Measurements from ENCODE around the gene ANKRD23. TPM values are rescaled to one million over a fixed set of nuclear protein-coding genes. Genes with fewer than 3 reads are reported as not detected.

The ANKRD23 gene
- total RNA-seq, 6 experiments from 2014 or later, result 0.71 to 1.8 (median 1.3) TPM

- H3K4me1 Mint-ChIP-seq (ENCODE audit: low read depth), result no peaks in the 10 kb centered on the region
- no peaks in the 10 kb centered on the region for H3K36me3 Mint-ChIP-seq (ENCODE audit: low read depth)
- no peaks in the 10 kb centered on the region for H3K27me3 Mint-ChIP-seq (ENCODE audit: insufficient read depth)
- no peak overlapping the region for H3K4me3 Mint-ChIP-seq
- H3K27ac Mint-ChIP-seq, result no peak overlapping the region
- H3K9me3 Mint-ChIP-seq, result no peaks in the 10 kb centered on the region
- no peak for TF ChIP-seq CTCF (IDR thresholded peaks at IDR 0.05)
- no peak for DNase-seq
These were observed 41.1 kb downstream of the ANKRD23 start for GRCh38 chr2:96802721-96803120.

- Mint-ChIP-seq H3K4me1 (ENCODE audit: low read depth) (no peaks in the 10 kb centered on the region), H3K27me3 (ENCODE audit: insufficient read depth) (no peaks in the 10 kb centered on the region), H3K36me3 (ENCODE audit: low read depth) (no peaks in the 10 kb centered on the region), H3K9me3 (no peaks in the 10 kb centered on the region), H3K27ac (no peak overlapping the region), H3K4me3 (no peak overlapping the region)
- no peak for DNase-seq
- TF ChIP-seq CTCF (IDR thresholded peaks at IDR 0.05), result no peak
These were observed 41.8 kb downstream of the ANKRD23 start for GRCh38 chr2:96801786-96802595.

DNA sequence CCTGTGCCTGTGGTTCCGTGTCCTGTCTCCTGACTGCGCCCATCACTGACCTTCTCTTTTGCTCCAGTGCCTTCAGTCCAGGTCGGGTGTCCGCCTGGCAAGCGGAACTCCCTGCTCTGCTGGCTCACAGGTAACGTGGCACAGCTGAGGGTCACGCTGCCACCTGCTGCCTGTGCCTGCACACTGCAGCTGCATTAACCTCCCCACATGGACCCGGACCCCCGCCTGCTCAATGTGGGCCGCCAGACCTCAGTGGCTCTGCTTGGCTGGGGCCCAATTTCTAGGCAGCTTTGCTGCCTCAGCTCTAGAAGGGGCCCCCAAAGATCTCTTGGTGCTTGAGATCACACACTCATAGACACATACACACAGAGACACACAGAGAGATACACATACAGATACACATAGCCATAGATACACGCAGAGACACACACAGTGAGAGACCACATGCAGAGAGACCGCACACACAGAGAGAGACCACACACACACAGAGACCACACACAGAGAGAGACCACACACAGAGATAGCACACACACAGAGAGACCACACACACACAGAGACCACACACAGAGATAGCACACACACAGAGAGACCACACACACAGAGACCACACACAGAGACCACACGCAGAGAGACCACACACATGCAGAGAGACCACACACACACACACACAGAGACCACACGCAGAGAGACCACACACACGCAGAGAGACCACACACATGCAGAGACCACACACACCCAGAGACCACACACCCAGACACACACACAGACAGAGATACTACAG is 42.6 kb downstream of the ANKRD23 start:
- Mint-ChIP-seq H3K27me3 (ENCODE audit: insufficient read depth) (no peaks in the 10 kb centered on the region), H3K4me3 (no peak overlapping the region), H3K36me3 (ENCODE audit: low read depth) (no peaks in the 10 kb centered on the region), H3K4me1 (ENCODE audit: low read depth) (no peaks in the 10 kb centered on the region), H3K9me3 (no peaks in the 10 kb centered on the region), H3K27ac (no peak overlapping the region)
- peak; percentile 27 for DNase-seq
- TF ChIP-seq CTCF (IDR thresholded peaks at IDR 0.05), result peak; percentile 85

DNA sequence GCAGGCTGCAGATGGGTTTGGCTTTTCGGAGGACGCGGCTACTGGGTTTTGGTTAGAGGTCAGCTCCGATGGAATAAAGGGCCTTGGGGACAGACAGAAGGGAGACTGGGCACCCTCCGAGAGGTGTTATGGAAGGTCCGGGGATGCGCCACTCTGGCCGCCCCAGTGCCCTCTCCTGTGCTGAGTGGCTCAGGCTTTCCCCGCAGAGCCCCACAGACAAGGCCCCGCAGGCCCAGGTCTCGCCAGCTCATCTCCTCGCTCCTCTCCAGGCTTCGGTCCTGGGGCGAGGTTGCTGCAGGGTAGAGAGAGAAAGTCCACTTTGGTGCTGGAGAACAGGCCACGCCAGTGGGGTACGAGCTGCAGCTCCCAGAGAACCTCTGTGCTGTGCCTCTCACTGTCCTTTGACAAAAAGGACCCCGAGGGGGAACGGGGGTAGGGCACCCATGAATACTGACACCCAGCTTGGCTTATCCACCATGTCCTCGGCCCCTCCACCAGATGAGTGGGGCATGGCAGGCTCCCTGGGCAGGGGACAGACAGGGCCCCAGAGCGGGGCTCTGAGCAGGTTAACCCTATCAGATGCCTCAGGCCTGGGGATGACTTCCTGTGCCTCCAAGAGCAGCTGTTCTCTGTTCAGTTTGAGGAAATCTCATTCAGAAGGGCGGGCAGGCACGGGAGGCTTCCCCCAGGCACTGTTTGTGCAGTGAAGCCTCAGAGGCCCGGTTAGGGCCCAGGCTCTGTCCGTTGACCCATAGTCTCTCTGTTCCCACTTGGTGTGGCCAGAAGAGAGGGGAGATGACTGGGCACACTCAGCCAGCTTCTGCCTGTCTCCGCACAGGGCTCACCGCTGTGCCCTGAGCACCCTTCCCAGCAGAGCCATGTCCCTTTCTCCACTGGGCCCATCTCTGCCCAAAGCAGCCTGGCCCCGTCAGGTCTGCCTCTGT is 43.5 kb downstream of the ANKRD23 start:
- Mint-ChIP-seq H3K4me1 (ENCODE audit: low read depth) (no peaks in the 10 kb centered on the region), H3K27me3 (ENCODE audit: insufficient read depth) (no peaks in the 10 kb centered on the region; the same call in 1 of the 2 replicates), H3K9me3 (no peaks in the 10 kb centered on the region), H3K27ac (no peak overlapping the region), H3K36me3 (ENCODE audit: low read depth) (no peaks in the 10 kb centered on the region), H3K4me3 (no peak overlapping the region)
- TF ChIP-seq CTCF (IDR thresholded peaks at IDR 0.05), result no peak
- DNase-seq, result no peak

DNA sequence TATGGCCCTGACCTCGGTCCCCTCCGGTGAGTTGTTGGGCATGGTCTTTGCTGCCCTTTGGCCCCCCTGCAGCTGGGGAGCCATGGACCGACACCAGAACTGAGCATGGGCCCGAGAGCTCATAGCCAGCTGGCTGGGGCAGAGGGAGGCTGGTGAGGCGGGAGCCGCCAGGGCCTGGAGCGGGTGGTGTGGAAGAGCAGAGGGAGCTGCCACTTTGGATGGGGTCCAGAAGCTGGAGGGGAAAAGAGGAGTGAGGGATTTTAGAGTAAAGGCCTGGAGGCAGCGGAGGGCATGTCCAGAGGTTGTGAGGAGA is 44.2 kb downstream of the ANKRD23 start:
- no peak for TF ChIP-seq CTCF (IDR thresholded peaks at IDR 0.05)
- no peaks in the 10 kb centered on the region for H3K36me3 Mint-ChIP-seq (ENCODE audit: low read depth)
- no peaks in the 10 kb centered on the region for H3K9me3 Mint-ChIP-seq
- no peak overlapping the region for H3K4me3 Mint-ChIP-seq
- H3K27me3 Mint-ChIP-seq (ENCODE audit: insufficient read depth), result no peaks in the 10 kb centered on the region; the same call in 1 of the 2 replicates
- no peak for DNase-seq
- no peak overlapping the region for H3K27ac Mint-ChIP-seq
- H3K4me1 Mint-ChIP-seq (ENCODE audit: low read depth), result no peaks in the 10 kb centered on the region
